ENCODE results near the gene GRIK3.

Gene GRIK3

DNA sequence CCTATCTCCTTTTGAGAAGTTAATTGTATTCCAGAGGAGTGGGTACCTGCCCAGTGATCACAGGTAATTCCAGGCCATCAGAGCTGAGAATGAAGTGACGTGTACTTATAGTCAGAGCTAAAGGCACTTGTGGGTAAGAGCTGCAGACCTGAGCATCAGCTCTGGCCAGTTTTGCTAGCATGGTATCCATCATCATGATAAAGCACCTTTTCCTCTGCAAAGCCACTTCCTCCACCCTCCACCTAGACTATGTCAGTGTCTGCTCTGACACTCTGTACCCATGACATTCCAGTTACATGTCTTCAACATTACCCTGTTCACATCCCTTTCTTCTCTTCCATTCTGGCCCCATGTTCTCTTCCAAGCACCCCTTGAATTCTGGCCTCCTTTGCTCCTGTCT is 157.3 kb downstream of the GRIK3 start:
- no peak for DNase-seq (ENCODE audit: low spot score)

DNA sequence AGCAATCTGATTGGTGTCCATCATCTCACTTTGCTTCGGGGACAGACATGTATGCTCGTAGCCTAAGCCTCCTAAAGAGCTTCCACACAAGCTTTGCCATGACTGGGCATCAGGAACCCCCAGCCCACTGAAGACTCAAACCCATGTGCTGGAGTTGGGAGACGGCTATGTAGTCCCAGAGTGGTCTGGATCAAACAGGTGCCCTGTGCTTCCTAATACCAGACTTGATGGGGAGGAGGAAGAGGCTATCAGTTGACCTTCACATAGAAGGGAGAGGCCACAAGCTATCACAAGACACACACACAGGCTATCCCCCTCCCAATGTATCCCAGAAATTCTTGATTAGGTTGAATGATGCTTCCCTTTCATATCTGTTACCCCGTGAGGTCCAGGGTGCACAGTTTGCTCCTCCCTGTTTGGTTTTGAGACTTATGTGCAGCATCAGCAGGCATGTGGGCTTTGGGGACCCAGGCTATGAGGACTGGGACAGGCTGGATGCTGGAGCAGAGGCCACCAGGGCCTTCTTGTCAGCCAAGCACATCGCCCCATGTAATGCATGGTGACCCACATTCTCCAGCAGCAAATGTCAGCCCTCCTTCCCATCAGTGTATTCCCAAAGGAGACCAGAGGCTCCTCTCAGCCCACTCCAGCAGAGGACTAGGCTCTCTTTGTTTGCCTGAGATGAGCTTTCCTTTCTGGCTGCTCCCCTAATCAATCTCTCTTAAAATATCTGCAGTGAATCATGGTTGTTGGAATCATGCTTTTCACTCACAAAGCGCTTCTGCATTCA is 159.8 kb downstream of the GRIK3 start:
- DNase-seq (ENCODE audit: low spot score) = no peak

DNA sequence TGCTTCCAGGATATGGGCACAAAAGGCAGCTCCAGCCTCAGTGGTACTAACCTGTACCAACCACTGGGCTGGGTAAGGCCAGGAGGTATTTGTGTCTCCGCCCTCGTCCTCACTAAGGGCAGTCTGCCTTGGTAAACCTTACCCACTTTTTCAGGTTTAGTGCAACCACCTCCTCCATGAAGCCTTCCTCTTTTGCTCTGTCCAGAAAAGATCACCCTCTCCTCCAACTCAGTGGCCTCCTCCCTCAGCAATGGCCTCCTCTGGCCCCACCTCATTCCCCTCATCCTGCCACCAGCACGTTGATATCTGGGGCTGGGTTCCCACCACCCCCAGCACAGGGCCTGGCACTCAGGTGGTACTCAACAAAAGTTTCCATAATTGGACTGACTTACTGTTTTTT is 161.5 kb downstream of the GRIK3 start:
- DNase-seq (ENCODE audit: low spot score) = no peak

DNA sequence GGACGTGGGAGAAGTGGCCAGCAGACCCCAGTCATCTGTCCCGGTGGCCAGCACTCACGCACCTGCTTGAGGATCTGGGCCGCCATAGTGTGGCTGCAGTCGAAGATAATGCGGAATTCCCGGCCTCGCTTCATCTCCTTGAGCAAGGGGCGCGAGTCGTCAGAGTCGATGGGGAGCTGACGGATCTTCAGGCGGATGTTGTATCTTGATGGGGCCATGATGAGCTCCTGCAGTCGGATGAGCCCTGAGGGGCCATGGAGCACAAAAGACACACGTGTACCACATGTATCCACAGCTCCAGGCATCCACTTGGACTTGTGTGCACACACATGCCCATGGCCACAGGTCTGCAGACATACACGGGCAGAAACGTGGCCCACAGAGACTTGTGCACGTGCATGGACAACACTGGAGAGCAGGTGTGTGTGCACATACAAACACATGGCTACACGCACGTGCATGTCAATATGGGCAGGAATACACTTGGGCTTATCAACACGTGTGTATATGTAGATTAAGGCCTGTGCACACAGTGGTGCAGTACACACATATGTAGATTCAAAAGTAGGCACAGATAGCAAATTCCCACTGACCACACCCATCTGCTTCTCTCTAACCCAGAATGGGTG is 162.1 kb downstream of the GRIK3 start:
- no peak for DNase-seq (ENCODE audit: low spot score)

DNA sequence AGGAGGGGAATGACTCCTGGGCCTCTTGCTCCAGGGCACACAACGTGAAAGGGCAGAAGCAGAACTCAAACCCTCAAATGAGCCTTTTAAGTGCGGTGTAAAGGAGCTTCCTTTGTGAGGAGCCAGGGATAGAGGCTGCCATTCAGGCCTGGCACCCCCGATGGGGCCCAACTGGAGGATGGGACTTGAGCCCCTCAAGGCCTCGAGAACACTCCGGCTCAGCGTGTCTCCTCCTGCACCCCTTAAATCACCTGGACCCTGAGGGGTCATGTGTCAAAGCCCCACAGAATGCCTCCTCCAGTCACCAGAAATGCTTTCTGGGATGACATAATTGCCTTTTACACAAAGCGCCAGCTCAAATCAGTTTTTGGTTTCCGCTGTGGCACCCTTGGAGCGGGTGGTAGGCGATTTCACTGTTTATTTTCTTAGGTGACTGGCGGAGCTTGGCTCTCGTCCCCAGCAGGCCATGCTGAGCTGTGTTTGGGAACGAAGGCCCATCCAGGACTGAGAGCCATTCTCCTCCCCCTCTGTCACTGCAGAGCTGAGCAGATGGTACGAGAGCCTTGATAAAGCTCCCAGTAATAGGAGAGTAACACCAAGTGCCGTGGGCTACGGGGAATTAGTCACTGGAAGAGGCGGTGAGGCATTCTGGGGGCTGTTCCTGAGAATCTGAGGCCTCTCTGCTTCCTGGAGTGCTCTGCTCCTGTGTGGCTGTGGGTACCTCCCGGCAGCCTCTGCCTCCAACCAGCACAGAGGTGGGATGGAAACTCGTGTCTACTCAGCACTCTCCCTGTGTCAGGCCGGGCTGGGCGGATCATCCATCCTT is 163.0 kb downstream of the GRIK3 start:
- no peak for DNase-seq (ENCODE audit: low spot score)

DNA sequence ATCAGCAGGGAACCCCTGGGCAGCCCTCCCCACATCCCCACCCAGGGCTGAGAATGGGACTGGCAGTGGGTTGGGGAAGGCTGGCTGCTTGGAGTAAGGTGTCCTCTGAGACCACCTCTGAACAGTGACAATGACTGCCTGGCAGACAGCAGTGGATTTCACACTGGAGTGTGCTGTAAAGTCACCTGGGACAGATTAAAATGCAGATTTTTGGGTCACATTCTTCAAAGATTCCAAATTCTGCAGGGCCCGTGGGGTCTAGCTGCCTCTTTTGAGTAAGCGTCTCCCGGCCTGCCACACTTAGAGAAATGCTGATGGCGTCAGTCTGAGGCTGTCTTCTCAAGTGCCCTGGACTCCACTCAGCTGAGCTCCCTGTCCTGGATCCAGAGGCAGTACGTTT is 164.5 kb downstream of the GRIK3 start:
- DNase-seq (ENCODE audit: low spot score) = no peak

DNA sequence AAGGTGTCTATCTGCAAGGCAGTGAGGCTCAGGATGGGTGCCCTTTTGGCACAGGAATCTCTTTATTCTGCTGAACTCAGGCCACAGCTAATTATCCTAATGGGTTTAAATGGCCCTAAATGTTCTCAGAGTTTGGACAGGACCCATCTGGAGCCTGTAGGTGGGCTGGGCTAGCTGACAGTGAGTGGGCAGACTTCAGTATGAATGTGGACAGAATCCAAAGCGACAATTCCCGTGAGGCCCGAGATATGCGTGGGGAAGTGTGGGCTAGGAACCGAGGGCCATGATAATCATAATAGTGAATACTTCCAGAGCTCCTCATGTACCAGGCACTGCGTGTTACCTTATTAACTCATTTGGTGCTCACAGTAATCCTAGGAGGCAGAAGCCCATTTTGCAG is 165.3 kb downstream of the GRIK3 start:
- no peak for DNase-seq (ENCODE audit: low spot score)

DNA sequence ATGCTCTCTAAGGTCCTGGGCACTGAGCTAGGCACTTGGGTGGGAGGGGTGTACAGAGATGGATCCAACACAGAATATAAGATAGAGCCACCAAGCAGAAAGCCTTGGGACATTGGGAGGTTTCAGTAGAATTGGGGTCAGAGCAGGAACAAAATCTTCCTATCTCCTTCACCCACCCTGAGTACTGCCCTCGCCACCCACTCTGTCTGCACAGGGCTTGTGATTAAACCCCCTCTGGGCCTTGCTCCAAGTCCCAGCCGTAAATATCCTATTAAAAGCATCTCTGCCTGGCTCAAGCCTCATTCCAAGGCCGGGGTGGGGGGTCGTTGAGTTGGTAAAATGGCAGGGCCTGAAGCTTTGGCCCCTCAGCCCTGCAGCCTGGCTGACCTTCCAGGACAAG is 166.7 kb downstream of the GRIK3 start:
- no peak for DNase-seq (ENCODE audit: low spot score)

DNA sequence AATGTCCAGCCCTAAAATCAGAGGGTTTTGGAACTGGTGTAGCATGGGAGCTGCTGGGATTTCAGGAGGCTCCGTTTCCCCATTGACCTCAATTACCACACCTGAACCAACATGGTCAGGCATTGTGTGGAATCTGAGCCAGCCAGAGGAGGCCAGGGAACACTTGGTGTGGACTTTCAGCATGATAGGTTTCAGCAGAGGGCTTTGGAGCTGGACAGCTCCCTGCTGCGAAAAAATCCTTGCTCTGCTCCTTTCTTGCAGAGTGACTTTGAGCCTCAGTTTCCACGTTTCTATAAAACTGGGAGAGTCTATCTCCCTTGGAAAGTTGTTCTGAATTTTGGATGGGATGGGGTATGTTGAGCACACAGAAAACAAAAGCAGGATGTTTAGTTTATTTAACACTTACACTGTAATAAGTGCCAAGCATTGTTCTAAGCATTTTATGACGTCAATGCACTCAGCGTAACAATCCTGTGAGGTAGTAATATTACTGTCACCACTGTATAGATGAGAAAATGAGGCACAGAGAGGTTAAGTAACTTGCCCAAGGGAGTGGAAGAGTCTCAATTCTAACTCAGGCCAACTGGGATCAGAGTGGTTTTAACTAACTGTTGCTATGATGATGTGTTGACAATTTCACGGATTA is 168.0 kb downstream of the GRIK3 start:
- no peak for DNase-seq (ENCODE audit: low spot score)

DNA sequence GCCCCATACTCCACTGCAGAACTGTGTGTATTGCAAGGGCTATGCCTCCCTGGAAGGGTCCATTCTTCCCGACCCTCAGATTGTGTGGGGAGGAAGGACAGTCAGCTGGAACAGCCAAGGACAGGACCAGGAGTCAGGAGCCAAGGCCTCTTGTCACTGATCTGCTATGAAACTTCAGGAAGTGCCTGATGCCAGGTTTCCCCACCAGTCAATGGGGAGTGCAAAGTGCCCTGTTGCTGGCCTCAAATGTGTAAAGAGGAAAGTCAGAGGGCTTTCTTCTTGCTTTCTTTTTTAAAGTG is 168.8 kb downstream of the GRIK3 start:
- DNase-seq (ENCODE audit: low spot score) = no peak

DNA sequence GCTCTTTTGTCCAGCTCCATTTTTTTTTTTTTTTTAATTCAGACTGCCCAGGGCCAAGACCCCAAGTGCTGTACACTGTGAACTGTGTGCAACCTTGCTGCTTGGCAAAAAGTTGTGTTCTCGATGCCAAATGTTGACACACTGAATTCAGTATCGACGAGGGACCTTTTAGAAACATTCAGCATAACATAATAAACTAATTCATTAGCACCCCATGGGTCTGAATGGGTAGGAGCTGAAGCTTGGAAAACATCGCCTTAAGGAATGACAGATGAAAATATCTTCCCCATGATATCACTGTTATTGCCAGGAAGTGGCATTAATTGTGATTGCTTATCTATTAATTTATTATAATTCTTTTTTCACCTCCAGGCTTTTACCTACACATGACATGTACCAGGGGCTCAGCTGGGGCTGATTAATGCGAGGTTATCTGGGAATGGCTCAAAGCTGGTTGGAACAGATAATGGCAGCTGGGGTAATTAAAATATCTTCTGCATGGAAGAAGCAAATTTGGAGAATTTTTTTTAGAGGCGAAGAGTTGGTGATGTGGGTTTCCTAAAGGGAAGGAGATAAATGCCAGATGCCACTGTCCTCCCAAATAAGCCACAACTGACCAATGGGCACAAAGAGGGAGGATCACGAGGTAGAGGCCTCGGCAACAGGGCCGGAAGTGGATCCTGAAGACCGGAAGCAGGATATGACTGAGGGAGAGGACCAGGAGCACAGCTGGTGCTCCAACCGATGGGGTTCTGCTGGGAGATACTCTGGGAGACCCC is 169.3 kb downstream of the GRIK3 start:
- DNase-seq (ENCODE audit: low spot score) = no peak

DNA sequence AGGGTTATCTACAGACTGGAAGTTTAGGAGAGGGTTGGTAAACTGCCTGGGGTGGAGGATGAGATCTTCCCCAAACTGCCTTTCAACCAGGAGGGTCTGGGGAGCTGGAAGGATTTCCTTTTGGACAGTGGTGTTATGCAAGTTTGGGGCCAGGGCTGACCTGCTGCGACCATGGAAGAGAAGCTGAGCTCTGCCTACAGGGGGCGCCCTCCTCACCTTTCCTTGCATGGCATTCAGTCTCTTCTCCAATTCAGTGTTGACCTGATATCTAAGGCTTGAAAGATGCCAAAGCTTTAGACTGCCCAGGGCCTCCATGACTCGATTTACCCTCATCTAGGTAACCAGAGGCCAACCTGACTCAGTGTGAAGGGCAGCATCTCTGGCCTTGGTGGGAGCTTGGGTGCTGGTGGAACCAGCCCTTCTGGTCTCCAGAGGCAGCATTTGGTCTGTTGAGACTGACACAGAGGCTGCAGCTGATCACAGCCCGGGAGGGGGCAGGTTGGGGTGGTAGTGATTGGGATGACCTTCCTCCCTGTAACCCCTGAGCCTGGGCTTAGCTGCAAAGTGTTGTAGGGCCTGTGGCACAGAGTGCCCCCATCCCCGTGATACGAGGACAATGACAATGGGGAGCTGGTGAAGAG is 170.0 kb downstream of the GRIK3 start:
- DNase-seq (ENCODE audit: low spot score) = peak; percentile 45

DNA sequence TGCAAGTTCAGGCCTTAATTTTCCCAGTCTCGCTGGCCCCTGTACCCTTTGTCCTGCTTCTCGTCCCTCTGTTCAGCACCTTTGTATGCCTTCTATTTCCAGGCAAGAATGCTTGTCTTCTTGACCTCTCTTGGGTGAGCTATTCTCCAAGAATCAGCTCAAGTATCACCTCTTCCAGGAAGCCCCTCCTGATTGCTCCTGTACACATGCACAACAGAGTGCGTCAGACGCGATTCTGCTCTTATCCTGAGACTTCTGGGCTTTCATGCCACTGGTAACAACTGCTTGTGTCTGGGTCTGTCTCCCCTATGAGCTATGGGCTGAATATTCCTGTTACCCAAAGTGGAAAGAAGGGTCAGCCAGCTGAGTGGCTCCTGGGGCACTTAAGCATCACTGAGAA is 170.8 kb downstream of the GRIK3 start:
- DNase-seq (ENCODE audit: low spot score) = no peak

DNA sequence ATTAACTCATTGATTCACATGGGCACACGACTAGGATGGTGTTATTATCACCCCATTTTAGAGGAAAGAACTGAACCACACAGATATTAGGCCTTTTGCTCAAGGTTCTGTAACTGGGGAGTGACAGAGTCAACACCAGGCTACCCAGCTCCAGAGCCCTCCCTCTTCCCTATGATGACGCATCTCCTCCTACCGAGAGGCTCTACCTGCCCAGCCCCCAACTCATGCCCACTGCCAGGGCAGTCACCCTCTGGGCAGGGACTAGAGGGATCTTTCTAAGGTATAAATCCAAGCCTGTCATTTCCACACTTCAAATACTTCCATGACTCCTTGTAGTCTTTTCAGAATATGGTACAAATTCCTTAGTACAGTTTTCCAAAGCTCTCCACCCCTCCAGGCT is 171.3 kb downstream of the GRIK3 start:
- no peak for DNase-seq (ENCODE audit: low spot score)

DNA sequence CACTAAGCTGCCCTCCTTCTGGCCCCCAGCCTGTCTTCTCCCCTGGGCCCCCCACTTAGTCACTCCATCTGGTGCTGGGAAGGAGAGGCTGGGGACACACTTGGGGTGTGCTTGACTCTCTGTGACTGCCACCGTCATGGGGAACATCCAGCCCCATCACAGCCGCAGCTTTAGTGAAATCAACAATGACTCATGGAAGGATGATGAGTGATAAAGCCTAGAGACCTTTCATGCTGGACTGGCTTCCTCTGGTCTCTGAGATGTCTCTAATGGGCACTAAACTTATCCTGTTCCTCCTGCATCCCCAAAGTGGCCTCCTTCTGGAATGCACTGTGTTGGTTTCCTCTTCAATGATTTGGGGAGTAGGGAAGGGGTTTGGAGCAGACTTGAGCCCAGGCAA is 172.9 kb downstream of the GRIK3 start:
- DNase-seq (ENCODE audit: low spot score) = no peak

DNA sequence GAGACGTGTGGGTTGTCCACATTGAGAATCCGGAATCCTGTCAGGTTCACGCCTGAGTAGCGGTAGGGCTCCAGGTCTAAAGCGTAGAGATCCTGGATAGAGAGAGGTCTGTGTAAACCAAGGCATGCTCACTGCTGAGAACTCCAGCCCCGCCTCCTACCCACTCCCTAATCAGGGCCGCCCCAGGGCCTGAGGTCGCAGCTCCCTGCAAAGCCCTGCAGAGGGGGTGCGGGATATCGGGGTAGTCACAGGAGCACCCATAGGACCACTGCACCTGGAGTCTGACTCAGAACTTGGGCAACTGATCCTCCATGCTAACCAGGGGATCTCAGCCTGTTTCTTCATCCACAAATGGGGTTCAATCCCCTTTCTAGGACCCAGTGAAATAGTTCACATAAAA is 174.4 kb downstream of the GRIK3 start:
- DNase-seq (ENCODE audit: low spot score) = no peak

DNA sequence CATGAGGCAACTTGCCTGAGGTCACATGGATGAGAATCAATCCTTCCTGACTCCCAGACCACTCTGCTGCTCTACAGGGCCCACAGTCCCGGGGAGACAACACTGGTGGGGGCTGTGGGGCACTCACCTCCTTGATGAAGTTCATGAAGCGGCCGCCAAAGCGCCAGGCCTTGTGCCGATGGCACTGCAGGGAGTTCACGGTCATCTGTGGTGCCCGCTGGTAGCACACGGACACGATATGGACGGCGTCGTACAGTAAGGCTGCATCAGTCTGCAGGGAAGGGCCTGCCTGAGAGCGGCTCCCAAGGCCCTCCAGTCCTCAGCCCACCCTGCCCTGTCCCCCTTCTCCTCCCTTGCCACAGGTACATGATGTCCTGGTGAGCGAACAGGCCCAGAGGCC is 175.3 kb downstream of the GRIK3 start:
- DNase-seq (ENCODE audit: low spot score) = no peak

DNA sequence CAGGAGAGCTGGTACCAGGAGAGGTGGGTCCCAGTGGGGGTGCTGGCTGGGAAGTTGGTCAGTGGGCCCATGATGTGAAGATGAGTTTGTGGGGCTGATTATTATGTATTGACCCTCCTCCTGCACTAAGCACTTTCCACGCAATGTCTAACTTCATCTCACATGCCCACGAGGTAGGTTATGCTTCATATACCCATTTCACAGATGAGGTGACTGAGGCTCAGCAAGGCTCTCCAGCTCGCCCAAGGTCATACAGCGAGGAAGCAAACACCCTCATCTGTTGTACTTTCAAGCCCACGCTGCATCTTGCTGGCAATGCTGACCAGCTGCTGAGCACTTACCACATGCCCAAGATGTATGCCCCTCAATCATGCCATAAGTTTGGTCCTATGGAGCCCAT is 175.8 kb downstream of the GRIK3 start:
- no peak for DNase-seq (ENCODE audit: low spot score)

DNA sequence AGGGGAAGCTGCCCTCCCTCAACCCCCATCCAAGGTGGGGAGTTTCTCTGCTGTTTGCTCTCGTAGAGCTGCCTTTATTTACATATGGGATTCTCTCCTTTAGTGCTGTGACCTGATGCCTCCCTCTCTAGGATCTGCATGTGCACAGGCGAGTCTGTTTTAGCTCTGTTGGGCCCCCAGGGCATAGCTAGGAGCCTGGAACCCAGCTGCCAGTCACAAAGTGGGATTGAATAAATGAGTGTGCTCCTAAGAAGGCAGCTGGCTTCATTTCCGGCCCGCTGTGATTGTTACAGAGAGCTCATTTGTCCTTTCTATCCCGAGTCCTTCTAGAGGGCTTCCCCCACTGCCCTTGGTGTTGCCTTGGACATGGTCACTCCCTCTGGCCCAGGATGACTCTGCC is 176.6 kb downstream of the GRIK3 start:
- no peak for DNase-seq (ENCODE audit: low spot score)

DNA sequence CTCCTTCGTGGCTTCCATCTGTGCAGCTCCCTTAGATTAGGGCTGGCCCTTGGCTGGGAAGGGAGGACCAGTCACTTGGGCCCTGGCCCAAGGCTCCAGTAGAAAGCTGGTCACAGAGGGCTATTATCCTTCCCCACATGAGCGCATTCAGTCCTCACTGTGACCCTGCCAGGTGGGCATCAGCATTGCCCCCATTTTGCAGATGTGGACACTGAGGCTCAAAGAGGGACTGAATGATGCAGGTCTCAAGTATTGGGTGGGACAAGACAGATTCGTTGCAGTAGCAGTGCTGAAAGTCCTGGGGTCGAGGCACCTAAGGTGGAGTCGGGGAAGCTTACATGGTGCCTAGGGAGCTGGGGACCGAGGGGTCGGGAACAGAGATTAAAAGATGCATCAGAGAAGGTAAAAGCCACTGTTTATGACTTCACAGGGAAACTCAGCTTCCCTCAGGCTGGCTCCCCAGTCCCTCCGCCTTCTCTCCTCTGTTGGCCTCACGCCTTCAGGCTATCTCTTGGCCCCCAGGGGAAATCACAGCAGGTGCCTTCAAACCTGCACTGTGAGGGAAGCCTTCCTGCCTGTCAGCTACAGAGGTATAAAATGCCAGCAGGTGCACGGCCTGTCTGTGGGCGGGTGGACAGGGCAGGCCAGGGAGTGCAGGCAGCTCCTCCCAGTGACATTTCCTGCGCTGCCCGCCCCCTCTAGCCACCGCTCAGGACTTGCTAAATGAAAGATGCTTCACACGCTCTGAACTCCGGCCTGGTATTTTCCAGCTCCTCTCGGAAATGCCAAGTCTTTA is 178.4 kb downstream of the GRIK3 start:
- DNase-seq (ENCODE audit: low spot score) = no peak

DNA sequence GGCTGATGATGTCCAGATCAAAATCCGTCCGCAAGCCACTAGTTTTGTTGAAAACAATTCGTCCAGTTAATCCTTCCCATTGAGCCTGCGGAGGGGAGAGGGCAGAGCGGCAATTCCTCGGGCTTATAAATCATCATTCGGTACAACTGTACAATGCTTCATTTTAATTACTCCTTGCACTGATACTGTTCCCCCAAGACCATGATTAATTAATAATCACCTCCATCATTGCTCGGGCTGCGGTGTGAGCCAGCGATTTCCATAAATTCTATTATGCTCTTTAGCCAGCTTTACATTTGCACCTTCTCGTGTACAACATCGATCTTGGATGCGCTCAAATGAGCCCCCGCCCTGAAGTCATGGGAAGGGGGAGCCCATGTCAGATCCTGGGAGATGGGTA is 180.7 kb downstream of the GRIK3 start:
- DNase-seq (ENCODE audit: low spot score) = no peak
